H1 (cell line): ENCODE measurements around the gene FXR1. TPM values are rescaled to one million over a fixed set of nuclear protein-coding genes. Genes with fewer than 3 reads are reported as not detected.

Experiments
- CTCF ChIA-PET: fragments of 300-600 bp; sonication (Branson Sonifier 250); formaldehyde crosslinking; loops from one replicate; lab custom pipeline; 2021; ENCODE audit not compliant: partially characterized antibody; lab: Charles Lee
- POLR2A ChIA-PET: fragments of 300-600 bp; sonication (Branson Sonifier 250); formaldehyde crosslinking; loops from one replicate; lab custom pipeline; 2021; ENCODE audit warnings: inconsistent platforms; ENCODE audit not compliant: partially characterized antibody; lab: Charles Lee
- DNase-seq, 2 experiments: peaks; one replicate each; pipeline versions ENCODE4 v3.0.0 to v3.0.0-alpha.2; 2010 to 2022; ENCODE audit warnings: low spot score in 2 of 2, low read depth in 1 of 2, mixed read lengths in 1 of 2
- FAIRE-seq: peaks from 2 replicates; lab custom pipeline; 2011; peaks lifted over from hg19 to GRCh38; lab: Jason Lieb, UNC
- H2AFZ ChIP-seq: 2 replicates; pipeline ENCODE4 v1.8.1; 2012; ENCODE audit warnings: low read length, inconsistent platforms
- H2AK5ac ChIP-seq: 2 replicates; pipeline ENCODE4 v1.6.1; 2013; ENCODE audit warnings: low read depth, low read length
- H2BK120ac ChIP-seq: replicated peaks from 2 replicates; pipeline ENCODE3; 2013; ENCODE audit warnings: low read depth, low read length, inconsistent platforms
- H2BK12ac ChIP-seq: 2 replicates; pipeline ENCODE4 v1.6.1; 2013; ENCODE audit warnings: low read depth, low read length
- H2BK15ac ChIP-seq: 2 replicates; pipeline ENCODE4 v1.6.1; 2013; ENCODE audit warnings: low read length
- H2BK20ac ChIP-seq: 2 replicates; pipeline ENCODE4 v1.6.1; 2013; ENCODE audit warnings: low read length
- H2BK5ac ChIP-seq: 2 replicates; pipeline ENCODE4 v1.6.1; 2013; ENCODE audit warnings: low read depth, low read length
- H3K14ac ChIP-seq: 2 replicates; pipeline ENCODE4 v1.6.1; 2013; ENCODE audit warnings: inconsistent platforms; ENCODE audit not compliant: insufficient read length
- H3K18ac ChIP-seq: 2 replicates; pipeline ENCODE4 v1.6.1; 2013; ENCODE audit warnings: low read length; ENCODE audit errors: extremely low read depth
- H3K23ac ChIP-seq: 2 replicates; pipeline ENCODE4 v1.6.1; 2013; ENCODE audit warnings: inconsistent platforms; ENCODE audit not compliant: insufficient read length
- H3K23me2 ChIP-seq: 2 replicates; pipeline ENCODE4 v1.6.1; 2013; ENCODE audit warnings: low read depth, low read length
- H3K27ac ChIP-seq: 2 replicates; pipeline ENCODE4 v1.6.1; 2011; ENCODE audit warnings: low read depth, low read length, inconsistent platforms
- H3K27me3 ChIP-seq, 4 experiments: replicated peaks in 1 of 4; 1 replicate in 1 of 4; 2 replicates in 3 of 4; pipeline versions ENCODE4 v1.6.1 to v1.8.1; 2011 to 2013; ENCODE audit warnings: low read length in 3 of 4, mild to moderate bottlenecking in 3 of 4, inconsistent platforms in 2 of 4, mixed read lengths in 2 of 4, moderate library complexity in 1 of 4; ENCODE audit not compliant: control insufficient read depth in 3 of 4, insufficient read depth in 3 of 4; ENCODE audit errors: extremely low read depth in 1 of 4
- H3K36me3 ChIP-seq, 4 experiments: 2 replicates each; pipeline versions ENCODE4 v1.6.1 to v1.8.1; 2011 to 2013; ENCODE audit warnings: mild to moderate bottlenecking in 4 of 4, low read length in 3 of 4, moderate library complexity in 2 of 4, control low read depth in 1 of 4, inconsistent platforms in 1 of 4; ENCODE audit not compliant: insufficient read depth in 4 of 4, control insufficient read depth in 2 of 4
- H3K4ac ChIP-seq: replicated peaks from 2 replicates; pipeline ENCODE3; 2013; ENCODE audit warnings: low read length, low read depth, mixed read lengths, inconsistent platforms; ENCODE audit not compliant: insufficient read length
- H3K4me1 ChIP-seq, 4 experiments: replicated peaks in 1 of 4; 1 replicate in 1 of 4; 2 replicates in 3 of 4; pipeline versions ENCODE4 v1.6.1 to v1.8.1; 2011 to 2013; ENCODE audit warnings: low read length in 3 of 4, inconsistent platforms in 2 of 4, mixed read lengths in 1 of 4; ENCODE audit not compliant: insufficient read depth in 4 of 4, control insufficient read depth in 3 of 4
- H3K4me2 ChIP-seq, 2 experiments: 2 replicates each; pipeline versions ENCODE4 v1.6.1 to v1.8.1; 2011 to 2013; ENCODE audit warnings: low read depth in 2 of 2, low read length in 2 of 2, control low read depth in 1 of 2, inconsistent platforms in 1 of 2, mild to moderate bottlenecking in 1 of 2; ENCODE audit not compliant: insufficient read depth in 1 of 2
- H3K4me3 ChIP-seq, 4 experiments: fragments of 200-600, 300-600 bp in 1 of 4; sonication (generic), shearing (Covaris generic), sonication (Bioruptor Twin) in 1 of 4; 2 replicates each; pipeline versions ENCODE4 v1.5.1 to v1.8.1; 2011 to 2016; ENCODE audit warnings: low read length in 4 of 4, low read depth in 3 of 4, control low read depth in 2 of 4, inconsistent platforms in 2 of 4, mild to moderate bottlenecking in 2 of 4, mixed read lengths in 1 of 4, moderate library complexity in 1 of 4; ENCODE audit not compliant: insufficient read depth in 2 of 4; ENCODE audit errors: extremely low read depth in 1 of 4
- H3K56ac ChIP-seq: replicated peaks from 2 replicates; pipeline ENCODE3; 2013; ENCODE audit warnings: low read depth, mild to moderate bottlenecking, mixed read lengths, low read length, inconsistent platforms; ENCODE audit not compliant: insufficient read length
- H3K79me1 ChIP-seq: 2 replicates; pipeline ENCODE4 v1.6.1; 2013; ENCODE audit warnings: low read depth, low read length, control low read depth
- H3K79me2 ChIP-seq, 2 experiments: 2 replicates each; pipeline versions ENCODE4 v1.6.1 to v1.8.1; 2012 to 2013; ENCODE audit warnings: low read length in 2 of 2, mild to moderate bottlenecking in 2 of 2, inconsistent platforms in 1 of 2; ENCODE audit not compliant: insufficient read depth in 2 of 2, control insufficient read depth in 1 of 2
- H3K9ac ChIP-seq, 4 experiments: replicated peaks in 1 of 4; 1 replicate in 1 of 4; 2 replicates in 3 of 4; pipeline versions ENCODE4 v1.6.1 to v1.8.1; 2011 to 2013; ENCODE audit warnings: low read depth in 3 of 4, low read length in 3 of 4, control low read depth in 2 of 4, mild to moderate bottlenecking in 2 of 4, moderate library complexity in 2 of 4, inconsistent platforms in 1 of 4; ENCODE audit errors: extremely low read depth in 1 of 4
- H3K9me3 ChIP-seq, 2 experiments: 2 replicates each; pipeline versions ENCODE4 v1.6.1 to v1.8.1; 2012 to 2013; ENCODE audit warnings: mild to moderate bottlenecking in 2 of 2, moderate library complexity in 2 of 2, control low read depth in 1 of 2, inconsistent platforms in 1 of 2, low read depth in 1 of 2, low read length in 1 of 2, mixed read lengths in 1 of 2; ENCODE audit not compliant: insufficient read depth in 2 of 2
- H4K20me1 ChIP-seq, 2 experiments: replicated peaks in 1 of 2; 2 replicates each; pipeline versions ENCODE3 to v1.8.1; 2011 to 2013; ENCODE audit warnings: inconsistent platforms in 2 of 2, low read length in 2 of 2, mild to moderate bottlenecking in 1 of 2; ENCODE audit not compliant: insufficient read depth in 2 of 2, control insufficient read depth in 1 of 2
- H4K5ac ChIP-seq: 2 replicates; pipeline ENCODE4 v1.6.1; 2013; ENCODE audit warnings: low read length, low read depth, mixed read lengths, inconsistent platforms; ENCODE audit not compliant: insufficient read length
- H4K8ac ChIP-seq: 2 replicates; pipeline ENCODE4 v1.8.0; 2013; ENCODE audit warnings: mild to moderate bottlenecking, moderate library complexity, low read length, inconsistent platforms; ENCODE audit not compliant: insufficient read depth; ENCODE audit errors: extremely low read depth
- H4K91ac ChIP-seq: replicated peaks from 2 replicates; pipeline ENCODE3; 2013; ENCODE audit warnings: low read length, mixed read lengths, inconsistent platforms; ENCODE audit not compliant: insufficient read length
- TAF7 ChIP-seq: optimal IDR thresholded peaks from 2 replicates; pipeline ENCODE3; 2011; ENCODE audit warnings: low read depth, mild to moderate bottlenecking, inconsistent platforms, low read length, moderate library complexity, borderline replicate concordance
- WGBS, 2 experiments: shearing (Covaris generic) in 1 of 2; methylation state at CpG; one replicate each; pipeline versions ENCODE4 v1.1.6 to v1.1.7; 2013 to 2015; ENCODE audit warnings: low lambda C conversion rate in 2 of 2, mixed read lengths in 2 of 2, inconsistent platforms in 1 of 2, low coverage in 1 of 2, missing lambda C conversion rate in 1 of 2; ENCODE audit not compliant: insufficient replicate concordance in 2 of 2, insufficient coverage in 1 of 2, insufficient read length in 1 of 2; ENCODE audit errors: extremely low coverage in 1 of 2, missing lambda C conversion rate in 1 of 2; 5-methylcytosine and 5-hydroxymethylcytosine counted together
- polyA plus RNA-seq, 7 experiments: library from polyadenylated mRNA; depleted of rRNA in 3 of 7; stranded (reverse) in 5 of 7; unstranded in 2 of 7; fragments of >200 nt in 5 of 7; fragments of 200-250 nt in 2 of 7; gene quantifications; 1 replicate in 5 of 7; 2 replicates in 1 of 7; 4 replicates in 1 of 7; pipeline versions ENCODE4 v1.2.1 to v1.2.3, GENCODE V29; 2011 to 2013; ENCODE audit warnings: missing spikeins in 2 of 7, mixed read lengths in 2 of 7
- total RNA-seq: library from RNA; stranded (reverse); fragmentation: NEBNext Ultra II Directional; extraction: Animal tissue kit (Norgen Biotek cat#: 25700); gene quantifications from 2 replicates; pipeline ENCODE4 v1.2.1, GENCODE V29; 2021

The FXR1 gene
- total and polyA plus RNA-seq, 2 of the 8 experiments (the other 6 are each of a cell fraction or from before 2014, with no cell fraction given): 108 to 283 TPM

- ChIA-PET CTCF (interaction anchor here (0.8 to 1.8 kb wide), 3 partner anchors 10 to 242 kb away, joined by 3 to 5 read pairs (median 4); no protein-coding TSS in a partner anchor), POLR2A (interaction anchor here (0.6 to 2.0 kb wide), 3 partner anchors 11 to 21 kb away, joined by 3 to 6 read pairs (median 3); partner anchors contain the start of gene FXR1)
- no peak overlapping the region for H3K4me2 ChIP-seq
- 88% methylated on average over 1 of the region's 1 CpG; no CpG with 5 or more reads in 1 of the 2 experiments for WGBS, 2 experiments
- no peaks in the 10 kb centered on the region for H3K23me2 ChIP-seq
- no peaks in the 10 kb centered on the region for H3K27me3 ChIP-seq
- FAIRE-seq (no peak), DNase-seq (no peak)
- peaks cover 5 to 13% of the 10 kb centered on the region in 2 experiments for H4K20me1 ChIP-seq
- H2BK120ac ChIP-seq: no peak overlapping the region
- no peak overlapping the region for H4K91ac ChIP-seq
- no peak overlapping the region for H2BK20ac ChIP-seq
- no peaks in the 10 kb centered on the region; the same call in 1 of the 2 replicates for H3K79me1 ChIP-seq
- H3K36me3 ChIP-seq: peaks cover 0 to 42% (median 12%) of the 10 kb centered on the region in 4 experiments; a peak in 5 of 8 replicates
- no peak overlapping the region for H3K56ac ChIP-seq
- H3K9me3 ChIP-seq: no peaks in the 10 kb centered on the region
- no peak overlapping the region for H3K4me3 ChIP-seq
- H3K18ac ChIP-seq: no peak overlapping the region
- no peak overlapping the region for H4K8ac ChIP-seq
- no peak overlapping the region for H2AK5ac ChIP-seq
- no peak overlapping the region for H4K5ac ChIP-seq
- no peaks in the 10 kb centered on the region; a peak in 1 of 7 replicates for H3K4me1 ChIP-seq
- no peak overlapping the region for H3K4ac ChIP-seq
- no peak overlapping the region for H3K27ac ChIP-seq
- no peak overlapping the region for H3K9ac ChIP-seq
- H3K79me2 ChIP-seq: peaks cover 21 to 100% of the 10 kb centered on the region in 2 experiments
- no peak overlapping the region for H2BK12ac ChIP-seq
- no peak overlapping the region for H2AFZ ChIP-seq
- H2BK15ac ChIP-seq: no peak overlapping the region
- H2BK5ac ChIP-seq: no peak overlapping the region
- no peak overlapping the region for H3K23ac ChIP-seq
- H3K14ac ChIP-seq: no peak overlapping the region
- no peak for TF ChIP-seq TAF7
Measured at GRCh38 chr3:180934638-180935037, 22.2 kb downstream of the FXR1 start.
